ENCODE results near the gene NDUFS8. TPM values are rescaled to one million over a fixed set of nuclear protein-coding genes. Genes with fewer than 3 reads are reported as not detected.

NDUFS8 gene
- total and polyA plus RNA-seq, 2 experiments from 2014 or later: 175 to 308 TPM

GRCh38 chr11:68065841-68066240, 35.4 kb downstream of the NDUFS8 start:
- peaks cover 25% of the 10 kb centered on the region; the same call in 1 of the 2 replicates for H3F3A ChIP-seq (replicated peaks; ENCODE audit: low read depth)
- peaks cover 26% of the 10 kb centered on the region for H4K20me1 ChIP-seq (replicated peaks; ENCODE audit: insufficient read depth)
- TF ChIP-seq NANOG (IDR thresholded peaks at IDR 0.05; ENCODE audit: borderline replicate concordance) (no peak), ZNF331 (CRISPR knock-in tag; IDR thresholded peaks at IDR 0.05; ENCODE audit: low read depth) (no peak), ZNF462 (CRISPR knock-in tag; IDR thresholded peaks at IDR 0.05) (no peak), ZNF114 (CRISPR knock-in tag; IDR thresholded peaks at IDR 0.05) (no peak), CREB1 (CRISPR knock-in tag; IDR thresholded peaks at IDR 0.05; ENCODE audit: low read depth) (no peak), JUNB (IDR thresholded peaks at IDR 0.05; ENCODE audit: unreplicated experiment) (no peak), EZH2 (IDR thresholded peaks at IDR 0.05; ENCODE audit: low read depth, unreplicated experiment) (no peak), REST (IDR thresholded peaks at IDR 0.05; ENCODE audit: unreplicated experiment) (no peak)
- H3K79me2 ChIP-seq (replicated peaks; ENCODE audit: insufficient read depth): no peaks in the 10 kb centered on the region
- no peaks in the 10 kb centered on the region for H3K4me1 ChIP-seq (ENCODE audit: insufficient read depth)
- Mint-ChIP-seq H3K27ac (no peak overlapping the region), H3K36me3 (ENCODE audit: low read depth) (peaks cover 93% of the 10 kb centered on the region), H3K4me1 (no peaks in the 10 kb centered on the region; the same call in 2 of the 3 replicates), H3K27me3 (ENCODE audit: insufficient read depth, low read depth, poor library complexity) (peaks cover 6% of the 10 kb centered on the region), H3K4me3 (no peak overlapping the region), H3K9me3 (no peaks in the 10 kb centered on the region)
- no peak overlapping the region for H2AFZ ChIP-seq
- no peaks in the 10 kb centered on the region for H3K9me2 ChIP-seq (ENCODE audit: insufficient read depth)
- ATAC-seq (no peak), DNase-seq (ENCODE audit: low spot score) (no peak)
- no peak overlapping the region for H3K27ac ChIP-seq (ENCODE audit: low read depth)
- peaks cover 81% of the 10 kb centered on the region for H3K36me3 ChIP-seq (ENCODE audit: insufficient read depth)
- no peaks in the 10 kb centered on the region for H3K27me3 ChIP-seq (ENCODE audit: insufficient read depth)
- no peak overlapping the region for H3K4me2 ChIP-seq
- no peak overlapping the region for H3K4me3 ChIP-seq

Data from GM23338 (cell line).